HEK293 (cell line): ENCODE measurements around the gene TSEN2.

Experiments used
- CTCF ChIA-PET: fragments of 350-600 bp; formaldehyde crosslinking; extraction: SDS; loops from one replicate; lab custom pipeline; 2021; ENCODE audit warnings: antibody characterized with exemption; lab: Yijun Ruan, JAX
- POLR2A ChIA-PET: fragments of 300-600 bp; formaldehyde crosslinking; extraction: SDS; loops from one replicate; lab custom pipeline; 2020; ENCODE audit warnings: antibody characterized with exemption, inconsistent platforms; lab: Yijun Ruan, JAX
- H3K27ac ChIP-seq: fragments of 200-500 bp; sonication (Bioruptor generic); 2 replicates; pipeline ENCODE4 v1.5.1; 2014; ENCODE audit warnings: low read depth, low read length, control low read depth, inconsistent platforms; ENCODE audit errors: extremely low read depth
- H3K36me3 ChIP-seq, 2 experiments: fragments of 200-500 bp in 1 of 2; sonication (Bioruptor generic) in 1 of 2; 1 replicate in 1 of 2; 2 replicates in 1 of 2; pipeline ENCODE4 v1.5.1; 2014 to 2017; ENCODE audit warnings: inconsistent platforms in 2 of 2, low read length in 2 of 2; ENCODE audit not compliant: control insufficient read depth in 2 of 2, insufficient read depth in 1 of 2
- H3K4me1 ChIP-seq: fragments of 200-500 bp; sonication (Bioruptor generic); 2 replicates; pipeline ENCODE4 v1.5.1; 2014; ENCODE audit warnings: mild to moderate bottlenecking, low read length, inconsistent platforms; ENCODE audit not compliant: control insufficient read depth, insufficient read depth
- H3K4me3 ChIP-seq: 2 replicates; pipeline ENCODE4 v1.5.1; 2011; ENCODE audit warnings: low read depth, mild to moderate bottlenecking, control low read depth, low read length, moderate library complexity
- H3K9me3 ChIP-seq: fragments of 200-500 bp; sonication (Bioruptor generic); 2 replicates; pipeline ENCODE4 v1.5.1; 2014; ENCODE audit warnings: low read depth, low read length, inconsistent platforms; ENCODE audit not compliant: control insufficient read depth, insufficient read depth
- GLIS2 ChIP-seq: fragments of 450-650 bp; formaldehyde crosslinking; IDR thresholded peaks from 2 replicates; pipeline ENCODE4 v1.5.1; 2016; ENCODE audit warnings: missing biosample characterization, missing genetic modification characterization
- IKZF3 ChIP-seq: fragments of 450-650 bp; IDR thresholded peaks from 2 replicates; pipeline ENCODE4 v1.5.0; 2018; ENCODE audit warnings: missing biosample characterization, mild to moderate bottlenecking, missing genetic modification characterization, moderate library complexity
- KLF17 ChIP-seq: fragments of 450-650 bp; formaldehyde crosslinking; IDR thresholded peaks from 2 replicates; pipeline ENCODE4 v1.5.1; 2016; ENCODE audit warnings: missing biosample characterization, missing genetic modification characterization
- ZBTB49 ChIP-seq: fragments of 450-650 bp; formaldehyde crosslinking; IDR thresholded peaks from 2 replicates; pipeline ENCODE4 v1.5.1; 2016; ENCODE audit warnings: missing biosample characterization, missing genetic modification characterization, low read depth
- ZBTB7A ChIP-seq: fragments of 450-650 bp; formaldehyde crosslinking; IDR thresholded peaks from 2 replicates; pipeline ENCODE4 v1.5.1; 2016; ENCODE audit warnings: low read depth, missing biosample characterization, missing genetic modification characterization
- ZNF155 ChIP-seq: fragments of 450-650 bp; formaldehyde crosslinking; IDR thresholded peaks from 2 replicates; pipeline ENCODE4 v1.5.1; 2016; ENCODE audit warnings: missing biosample characterization, missing genetic modification characterization
- ZNF184 ChIP-seq: fragments of 450-650 bp; IDR thresholded peaks from 2 replicates; pipeline ENCODE4 v1.5.1; 2018; ENCODE audit warnings: missing biosample characterization, mild to moderate bottlenecking, missing genetic modification characterization
- ZNF324 ChIP-seq: fragments of 450-650 bp; formaldehyde crosslinking; IDR thresholded peaks from 2 replicates; pipeline ENCODE4 v1.5.1; 2016; ENCODE audit warnings: missing biosample characterization, missing genetic modification characterization
- ZNF366 ChIP-seq: fragments of 450-650 bp; formaldehyde crosslinking; conservative IDR thresholded peaks from 2 replicates; pipeline ENCODE4 v1.5.1; 2016; ENCODE audit warnings: missing biosample characterization, missing genetic modification characterization
- ZNF423 ChIP-seq: fragments of 450-650 bp; formaldehyde crosslinking; IDR thresholded peaks from 2 replicates; pipeline ENCODE4 v1.5.1; 2016; ENCODE audit warnings: missing biosample characterization, missing genetic modification characterization
- ZNF433 ChIP-seq: fragments of 450-650 bp; formaldehyde crosslinking; IDR thresholded peaks from 2 replicates; pipeline ENCODE4 v1.5.1; 2016; ENCODE audit warnings: missing biosample characterization, missing genetic modification characterization, low read depth
- ZNF623 ChIP-seq: fragments of 450-650 bp; formaldehyde crosslinking; IDR thresholded peaks from 2 replicates; pipeline ENCODE4 v1.5.1; 2016; ENCODE audit warnings: missing biosample characterization, missing genetic modification characterization
- ZNF776 ChIP-seq: fragments of 450-650 bp; formaldehyde crosslinking; IDR thresholded peaks from 2 replicates; pipeline ENCODE4 v1.5.0; 2017; ENCODE audit warnings: missing biosample characterization, missing genetic modification characterization, borderline replicate concordance
- ZSCAN30 ChIP-seq: fragments of 450-650 bp; IDR thresholded peaks from 2 replicates; pipeline ENCODE4 v1.5.1; 2018; ENCODE audit warnings: missing biosample characterization, mild to moderate bottlenecking, missing genetic modification characterization, moderate library complexity
- TF ChIP-seq, protein P1 (sequence below): fragments of 450-650 bp; formaldehyde crosslinking; IDR thresholded peaks from 2 replicates; pipeline ENCODE4 v1.5.1; 2016; ENCODE audit warnings: missing biosample characterization, missing genetic modification characterization
- TF ChIP-seq, protein P2 (sequence below): IDR thresholded peaks from 2 replicates; pipeline ENCODE4 v1.6.1; 2011; ENCODE audit warnings: mild to moderate bottlenecking, low read depth, low read length, borderline replicate concordance
- TF ChIP-seq, protein P3 (sequence below): fragments of 450-650 bp; formaldehyde crosslinking; IDR thresholded peaks from 2 replicates; pipeline ENCODE4 v1.5.1; 2016; ENCODE audit warnings: missing biosample characterization, missing genetic modification characterization
- TF ChIP-seq, protein P4 (sequence below): fragments of 450-650 bp; formaldehyde crosslinking; IDR thresholded peaks from 2 replicates; pipeline ENCODE4 v1.5.1; 2016; ENCODE audit warnings: missing biosample characterization, missing genetic modification characterization
- TF ChIP-seq, protein P5 (sequence below): fragments of 450-650 bp; formaldehyde crosslinking; IDR thresholded peaks from 2 replicates; pipeline ENCODE4 v1.5.1; 2016; ENCODE audit warnings: missing biosample characterization, missing genetic modification characterization

Gene TSEN2

DNA sequence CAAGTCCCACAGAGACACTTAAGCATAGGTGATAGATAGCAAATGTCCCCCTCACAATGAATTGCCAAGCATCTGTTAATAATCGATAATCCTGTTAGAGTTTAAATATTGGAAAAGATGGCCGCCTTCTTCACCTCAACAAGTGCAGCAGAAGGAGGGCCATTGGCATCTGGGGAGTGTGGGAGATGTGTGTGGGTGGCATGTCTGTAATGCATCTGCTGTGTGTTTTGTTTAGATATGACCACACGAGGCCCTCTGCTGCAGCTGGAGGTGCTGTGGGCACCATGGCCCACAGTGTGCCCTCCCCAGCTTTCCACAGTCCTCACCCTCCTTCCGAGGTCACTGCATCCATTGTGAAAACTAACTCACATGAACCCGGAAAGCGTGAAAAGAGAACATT, 85.6 kb downstream of the TSEN2 start (continued):
- TF ChIP-seq, protein P1, sequence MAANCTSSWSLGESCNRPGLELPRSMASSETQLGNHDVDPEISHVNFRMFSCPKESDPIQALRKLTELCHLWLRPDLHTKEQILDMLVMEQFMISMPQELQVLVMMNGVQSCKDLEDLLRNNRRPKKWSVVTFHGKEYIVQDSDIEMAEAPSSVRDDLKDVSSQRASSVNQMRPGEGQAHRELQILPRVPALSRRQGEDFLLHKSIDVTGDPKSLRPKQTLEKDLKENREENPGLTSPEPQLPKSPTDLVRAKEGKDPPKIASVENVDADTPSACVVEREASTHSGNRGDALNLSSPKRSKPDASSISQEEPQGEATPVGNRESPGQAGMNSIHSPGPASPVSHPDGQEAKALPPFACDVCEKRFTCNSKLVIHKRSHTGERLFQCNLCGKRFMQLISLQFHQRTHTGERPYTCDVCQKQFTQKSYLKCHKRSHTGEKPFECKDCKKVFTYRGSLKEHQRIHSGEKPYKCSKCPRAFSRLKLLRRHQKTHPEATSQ (tag by site-specific recombination), result no peak
- TF ChIP-seq, all 188 proteins: peak for 2

DNA sequence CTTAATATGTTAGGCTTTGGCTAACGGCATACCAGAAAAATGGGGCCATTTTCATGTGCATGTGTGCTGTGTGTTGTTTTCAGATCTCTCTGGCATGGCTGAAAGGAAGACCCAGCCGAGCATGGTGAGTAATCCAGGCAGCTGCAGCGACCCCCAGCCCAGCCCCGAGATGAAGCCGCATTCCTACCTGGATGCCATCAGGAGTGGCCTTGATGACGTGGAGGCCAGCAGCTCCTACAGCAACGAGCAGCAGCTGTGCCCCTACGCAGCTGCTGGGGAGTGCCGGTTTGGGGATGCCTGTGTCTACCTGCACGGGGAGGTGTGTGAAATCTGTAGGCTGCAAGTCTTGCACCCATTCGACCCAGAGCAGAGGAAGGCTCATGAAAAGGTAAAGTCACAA, 87.7 kb downstream of the TSEN2 start:
- TF ChIP-seq ZNF155 (tag by site-specific recombination) (no peak), IKZF3 (no peak), ZNF184 (tag by site-specific recombination) (no peak), ZNF433 (tag by site-specific recombination) (no peak), ZNF324 (no peak), ZNF423 (tag by site-specific recombination) (no peak), ZBTB7A (tag by site-specific recombination) (no peak), ZNF776 (tag by site-specific recombination) (no peak), ZSCAN30 (tag by site-specific recombination) (no peak), ZNF623 (tag by site-specific recombination) (no peak), GLIS2 (tag by site-specific recombination) (no peak), KLF17 (tag by site-specific recombination) (no peak), ZBTB49 (no peak), ZNF366 (tag by site-specific recombination) (no peak)
- TF ChIP-seq, protein P2, sequence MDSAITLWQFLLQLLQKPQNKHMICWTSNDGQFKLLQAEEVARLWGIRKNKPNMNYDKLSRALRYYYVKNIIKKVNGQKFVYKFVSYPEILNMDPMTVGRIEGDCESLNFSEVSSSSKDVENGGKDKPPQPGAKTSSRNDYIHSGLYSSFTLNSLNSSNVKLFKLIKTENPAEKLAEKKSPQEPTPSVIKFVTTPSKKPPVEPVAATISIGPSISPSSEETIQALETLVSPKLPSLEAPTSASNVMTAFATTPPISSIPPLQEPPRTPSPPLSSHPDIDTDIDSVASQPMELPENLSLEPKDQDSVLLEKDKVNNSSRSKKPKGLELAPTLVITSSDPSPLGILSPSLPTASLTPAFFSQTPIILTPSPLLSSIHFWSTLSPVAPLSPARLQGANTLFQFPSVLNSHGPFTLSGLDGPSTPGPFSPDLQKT, result no peak
- TF ChIP-seq, protein P3, sequence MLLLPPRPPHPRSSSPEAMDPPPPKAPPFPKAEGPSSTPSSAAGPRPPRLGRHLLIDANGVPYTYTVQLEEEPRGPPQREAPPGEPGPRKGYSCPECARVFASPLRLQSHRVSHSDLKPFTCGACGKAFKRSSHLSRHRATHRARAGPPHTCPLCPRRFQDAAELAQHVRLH (tag by site-specific recombination), result no peak
- TF ChIP-seq, protein P4, sequence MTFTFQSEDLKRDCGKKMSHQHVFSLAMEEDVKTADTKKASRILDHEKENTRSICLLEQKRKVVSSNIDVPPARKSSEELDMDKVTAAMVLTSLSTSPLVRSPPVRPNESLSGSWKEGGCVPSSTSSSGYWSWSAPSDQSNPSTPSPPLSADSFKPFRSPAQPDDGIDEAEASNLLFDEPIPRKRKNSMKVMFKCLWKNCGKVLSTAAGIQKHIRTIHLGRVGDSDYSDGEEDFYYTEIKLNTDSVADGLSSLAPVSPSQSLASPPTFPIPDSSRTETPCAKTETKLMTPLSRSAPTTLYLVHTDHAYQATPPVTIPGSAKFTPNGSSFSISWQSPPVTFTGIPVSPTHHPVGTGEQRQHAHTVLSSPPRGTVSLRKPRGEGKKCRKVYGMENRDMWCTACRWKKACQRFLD, result no peak
- TF ChIP-seq, protein P5, sequence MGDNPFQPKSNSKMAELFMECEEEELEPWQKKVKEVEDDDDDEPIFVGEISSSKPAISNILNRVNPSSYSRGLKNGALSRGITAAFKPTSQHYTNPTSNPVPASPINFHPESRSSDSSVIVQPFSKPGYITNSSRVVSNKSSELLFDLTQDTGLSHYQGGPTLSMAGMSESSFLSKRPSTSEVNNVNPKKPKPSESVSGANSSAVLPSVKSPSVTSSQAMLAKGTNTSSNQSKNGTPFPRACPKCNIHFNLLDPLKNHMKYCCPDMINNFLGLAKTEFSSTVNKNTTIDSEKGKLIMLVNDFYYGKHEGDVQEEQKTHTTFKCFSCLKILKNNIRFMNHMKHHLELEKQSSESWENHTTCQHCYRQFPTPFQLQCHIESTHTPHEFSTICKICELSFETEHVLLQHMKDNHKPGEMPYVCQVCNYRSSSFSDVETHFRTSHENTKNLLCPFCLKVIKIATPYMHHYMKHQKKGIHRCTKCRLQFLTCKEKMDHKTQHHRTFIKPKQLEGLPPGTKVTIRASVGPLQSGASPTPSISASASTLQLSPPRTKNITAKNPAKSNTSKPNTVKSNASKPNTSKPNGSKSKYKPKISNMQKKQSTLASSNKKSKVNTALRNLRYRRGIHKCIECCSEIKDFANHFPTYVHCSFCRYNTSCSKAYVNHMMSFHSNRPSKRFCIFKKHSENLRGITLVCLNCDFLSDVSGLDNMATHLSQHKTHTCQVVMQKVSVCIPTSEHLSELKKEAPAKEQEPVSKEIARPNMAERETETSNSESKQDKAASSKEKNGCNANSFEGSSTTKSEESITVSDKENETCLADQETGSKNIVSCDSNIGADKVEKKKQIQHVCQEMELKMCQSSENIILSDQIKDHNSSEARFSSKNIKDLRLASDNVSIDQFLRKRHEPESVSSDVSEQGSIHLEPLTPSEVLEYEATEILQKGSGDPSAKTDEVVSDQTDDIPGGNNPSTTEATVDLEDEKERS (tag by site-specific recombination), result no peak
- TF ChIP-seq, all 188 proteins: peak for 0
- H3K27ac ChIP-seq, result no peak overlapping the region
- no peaks in the 10 kb centered on the region for H3K4me1 ChIP-seq
- H3K9me3 ChIP-seq, result no peaks in the 10 kb centered on the region
- H3K4me3 ChIP-seq, result no peak overlapping the region
- POLR2A ChIA-PET, result interaction anchor here (0.6 kb wide), 1 partner anchor 90 kb away, joined by 3 read pairs; no protein-coding TSS in a partner anchor
- peaks cover 44 to 80% of the 10 kb centered on the region in 2 experiments for H3K36me3 ChIP-seq
- CTCF ChIA-PET, result no interaction called here
